Kidney (tissue), 14 donors: ENCODE data around the gene DDX4. TPM values are rescaled to one million over a fixed set of nuclear protein-coding genes. Genes with fewer than 3 reads are reported as not detected.

Source experiments
- DNase-seq, 5 donors: peaks; one replicate each; pipeline ENCODE4 v3.0.0-alpha.2; 2013 to 2020
- FAIRE-seq: peaks from 2 replicates; lab custom pipeline; 2012; peaks lifted over from hg19 to GRCh38; lab: Jason Lieb, UNC
- H3K27ac ChIP-seq, 2 donors: one replicate each; pipeline ENCODE4 v1.7.0; 2013; ENCODE audit warnings: low read depth in 2 of 2, low read length in 2 of 2, inconsistent platforms in 1 of 2
- H3K27me3 ChIP-seq: one replicate; pipeline ENCODE4 v1.7.1; 2013; ENCODE audit warnings: low read length, inconsistent platforms; ENCODE audit not compliant: control insufficient read depth, insufficient read depth
- H3K36me3 ChIP-seq, 3 donors: one replicate each; pipeline versions ENCODE4 v1.7.0 to v1.7.1; 2013; ENCODE audit warnings: low read length in 3 of 3, control low read depth in 1 of 3, inconsistent platforms in 1 of 3; ENCODE audit not compliant: insufficient read depth in 3 of 3, control insufficient read depth in 2 of 3
- H3K4me1 ChIP-seq, 3 donors: one replicate each; pipeline versions ENCODE4 v1.7.0 to v1.7.1; 2013; ENCODE audit warnings: low read length in 3 of 3, inconsistent platforms in 1 of 3, low read depth in 1 of 3; ENCODE audit not compliant: control insufficient read depth in 2 of 3, insufficient read depth in 2 of 3
- H3K4me3 ChIP-seq, 3 donors: one replicate each; pipeline versions ENCODE4 v1.7.0 to v1.8.1; 2013; ENCODE audit warnings: low read length in 3 of 3, control low read depth in 1 of 3, inconsistent platforms in 1 of 3
- H3K9ac ChIP-seq, 3 donors: one replicate each; pipeline versions ENCODE4 v1.7.0 to v1.7.1; 2013; ENCODE audit warnings: low read length in 3 of 3, control low read depth in 1 of 3, inconsistent platforms in 1 of 3
- H3K9me3 ChIP-seq, 3 donors: one replicate each; pipeline versions ENCODE4 v1.7.0 to v1.7.1; 2013; ENCODE audit warnings: low read length in 3 of 3, control low read depth in 1 of 3, inconsistent platforms in 1 of 3; ENCODE audit not compliant: control insufficient read depth in 2 of 3, insufficient read depth in 1 of 3
- CTCF ChIP-seq: IDR thresholded peaks from 3 replicates; pipeline ENCODE4 v1.5.1; 2012; ENCODE audit warnings: mild to moderate bottlenecking, moderate library complexity, borderline replicate concordance; ENCODE audit not compliant: insufficient read depth; ENCODE audit errors: extremely low read depth
- intact Hi-C: fragments of 100-400 bp; cut with DNase I; formaldehyde crosslinking; loops from one replicate; pipeline ENCODE4 v1.11.1; 2022
- polyA plus RNA-seq: library from polyadenylated mRNA; stranded (reverse); fragments of 350-450 nt; fragmentation: Illumina TruSeq; extraction: RNeasy Lipid Tissue Mini Kit (QIAGEN cat#74804); gene quantifications from one replicate; pipeline ENCODE4 v1.2.3, GENCODE V29; 2014; ENCODE audit warnings: low read depth, low replicate concordance; ENCODE audit not compliant: insufficient read depth
- total RNA-seq: library from RNA; stranded (reverse); fragmentation: NEBNext Ultra II Directional; extraction: Animal tissue kit (Norgen Biotek cat#: 25700); gene quantifications from one replicate; pipeline ENCODE4 v1.2.1, GENCODE V29; 2021
- donor health status: control.
- donor health status: control.
- donor health status: control.
- donor health status: control.
- donor health status: control.
- donor health status: DM: yes; HTN: yes; CAD: no.
- donor health status: Normal renal cell carcinoma (clear cell type).

DDX4 gene
- total and polyA plus RNA-seq, 2 donors from 2014 or later, result not detected

- DNase-seq (peak; percentile 96 to 98 (median 97)), FAIRE-seq (no peak)
- Histone ChIP-seq H3K9ac (peak within 1 kb of the TSS; percentile 51 to 93 (median 92)), H3K4me3 (peak within 1 kb of the TSS; percentile 83 to 100 (median 97)), H3K9me3 (no peaks in the 10 kb centered on the region), H3K4me1 (peaks cover 0 to 5% (median 4%) of the 10 kb centered on the region in 3 donors), H3K27ac (peak within 1 kb of the TSS in 1 of 2 donors; percentile 32), H3K36me3 (no peaks in the 10 kb centered on the region), H3K27me3 (no peaks in the 10 kb centered on the region)
- intact Hi-C loops, result no loop called here
- TF ChIP-seq CTCF, result no peak
Measured at GRCh38 chr5:55712023-55712859, 25.6 kb upstream of the DDX4 start, which contains the start of gene SLC38A9. TSS of gene SLC38A9 (minus strand) at chr5:55712324. CDS start at chr5:55697958, 14,366 bp downstream.

- H3K36me3 ChIP-seq, result no peaks in the 10 kb centered on the region
- no peak overlapping the region for H3K27ac ChIP-seq
- intact Hi-C loops, result no loop called here
- TF ChIP-seq CTCF, result no peak
- H3K27me3 ChIP-seq, result no peaks in the 10 kb centered on the region
- H3K9ac ChIP-seq, result no peak overlapping the region
- H3K4me1 ChIP-seq, result peaks cover 0 to 5% (median 4%) of the 10 kb centered on the region in 3 donors
- no peak overlapping the region for H3K4me3 ChIP-seq
- no peaks in the 10 kb centered on the region for H3K9me3 ChIP-seq
- DNase-seq (no peak), FAIRE-seq (no peak)
Measured at GRCh38 chr5:55713871-55714270, 24.0 kb upstream of the DDX4 start.

GRCh38 chr5:55714339-55714738, 23.5 kb upstream of the DDX4 start:
- H3K4me3 ChIP-seq, result no peak overlapping the region
- H3K4me1 ChIP-seq, result peaks cover 0 to 5% (median 4%) of the 10 kb centered on the region in 3 donors
- H3K27ac ChIP-seq, result no peak overlapping the region
- DNase-seq (no peak), FAIRE-seq (no peak)
- no peaks in the 10 kb centered on the region for H3K36me3 ChIP-seq
- TF ChIP-seq CTCF, result no peak
- H3K27me3 ChIP-seq, result no peaks in the 10 kb centered on the region
- no peaks in the 10 kb centered on the region for H3K9me3 ChIP-seq
- no peak overlapping the region for H3K9ac ChIP-seq
- intact Hi-C loops, result no loop called here
